GM12801 (cell line): Measurements from ENCODE around the gene ETV5.

Experiments used
- CTCF ChIP-seq: IDR thresholded peaks from one replicate; pipeline ENCODE4 v1.5.1; 2011; ENCODE audit warnings: control low read depth; ENCODE audit not compliant: insufficient read length; ENCODE audit errors: extremely low read depth

The ETV5 gene

GRCh38 chr3:186108941-186109865 is at the start of gene ETV5:
ETV5 (minus strand) TSS chr3:186109089; CDS start chr3:186105868, 3,221 bp downstream.
- TF ChIP-seq CTCF, result no peak

DNA sequence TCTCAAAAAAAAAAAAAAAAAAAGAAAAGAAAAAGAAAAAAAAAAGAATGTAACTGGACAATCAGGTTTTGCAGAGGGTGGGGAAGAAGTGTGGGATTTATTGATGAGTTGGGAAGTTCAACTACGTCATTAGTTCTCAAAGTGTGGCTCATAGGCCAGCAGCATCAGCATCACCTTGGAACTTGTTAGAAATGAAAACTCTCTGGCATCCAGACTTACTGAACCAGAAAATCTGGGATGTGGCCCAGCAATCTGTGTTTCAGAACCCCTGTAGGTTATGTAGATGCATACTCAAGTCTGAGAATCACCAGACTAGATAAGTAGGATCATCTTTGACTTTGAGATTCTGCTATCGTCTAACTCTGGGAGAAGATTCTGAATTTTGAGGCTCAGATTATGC is 45.8 kb upstream of the ETV5 start:
- no peak for TF ChIP-seq CTCF

DNA sequence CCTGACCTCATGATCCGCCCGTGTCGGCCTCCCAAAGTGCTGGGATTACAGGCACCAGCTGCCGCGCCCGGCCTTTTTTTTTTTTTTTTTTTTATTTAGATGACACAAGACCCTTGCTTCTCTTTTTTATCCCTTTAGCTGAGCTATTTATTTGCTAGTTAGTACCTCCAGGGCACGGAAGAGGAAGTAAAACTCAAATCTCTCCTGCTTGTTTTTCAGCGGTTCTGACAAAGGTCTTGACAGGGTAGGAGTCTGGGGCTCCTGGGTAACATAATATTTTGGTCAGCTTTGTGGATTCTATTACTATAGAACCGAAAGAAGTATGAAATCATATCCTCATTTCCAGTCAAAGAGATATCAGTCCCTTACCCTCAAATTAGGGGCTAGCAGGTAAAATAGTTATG is 44.0 kb upstream of the ETV5 start:
- TF ChIP-seq CTCF, result no peak

DNA sequence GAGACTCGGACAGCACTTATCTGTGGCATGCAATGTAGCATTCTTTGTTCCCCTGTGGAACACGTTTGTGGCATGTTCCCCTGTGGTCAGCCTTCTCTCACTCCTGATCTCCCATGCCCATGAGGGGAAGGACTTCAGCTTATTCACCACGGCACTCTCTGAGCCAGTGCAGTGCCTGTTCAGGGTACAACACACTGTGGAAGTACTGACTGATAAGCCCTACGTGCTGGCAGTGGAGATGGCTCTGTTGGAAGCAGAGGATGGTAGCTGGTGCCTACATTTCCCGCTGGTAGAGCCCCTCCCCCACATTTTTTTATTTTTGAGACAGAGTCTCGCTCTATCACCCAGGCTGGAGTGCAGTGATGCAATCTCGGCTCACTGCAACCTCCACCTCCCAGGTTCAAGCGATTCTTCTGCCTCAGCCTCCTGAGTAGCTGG is 43.5 kb upstream of the ETV5 start:
- no peak for TF ChIP-seq CTCF

- TF ChIP-seq CTCF, result no peak
Observed at GRCh38 chr3:186151077-186151971, 42.4 kb upstream of the ETV5 start.

- no peak for TF ChIP-seq CTCF
Observed at GRCh38 chr3:186150041-186150830, 41.3 kb upstream of the ETV5 start.
